Inflammatory macrophage (primary cell): ENCODE results near the gene TUBA4B.
"Not testable (repeated sequence)": the region's sequence is repeated elsewhere in the genome, so short reads cannot be mapped to it uniquely, and the experiment has no call there.

Experiments
- DNase-seq, 2 donors: peaks; one replicate each; pipeline ENCODE4 v3.0.0-alpha.2; 2020 to 2022

TUBA4B gene

DNA sequence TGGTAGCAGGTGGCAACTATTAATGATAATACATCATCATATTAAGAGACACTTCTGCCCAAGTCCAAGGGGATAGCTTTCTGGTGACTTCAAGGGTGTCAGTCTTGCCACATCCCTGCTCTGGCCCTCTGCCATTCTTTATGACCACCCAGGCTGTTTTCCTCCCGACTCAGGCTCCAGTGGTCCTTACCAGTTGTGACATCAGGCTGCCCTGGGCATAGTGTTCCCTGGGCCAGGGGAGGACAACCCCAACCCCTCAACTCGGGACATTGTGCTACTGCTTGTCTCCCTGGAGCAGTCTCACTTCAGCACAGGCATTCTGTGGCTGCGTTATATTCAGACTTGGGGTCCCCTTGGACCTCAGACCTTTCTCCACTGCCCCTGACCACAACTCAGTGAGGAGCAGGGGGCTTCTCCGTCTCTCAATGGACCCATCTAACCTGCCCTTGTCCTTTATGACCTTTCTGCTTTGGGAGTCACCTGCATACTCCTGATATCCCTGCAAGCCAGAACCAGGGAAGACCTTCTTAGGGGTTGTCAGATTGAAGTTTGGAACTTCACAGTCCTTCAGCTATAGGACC lies 39.0 kb downstream of the TUBA4B start:
- no peak for DNase-seq

DNA sequence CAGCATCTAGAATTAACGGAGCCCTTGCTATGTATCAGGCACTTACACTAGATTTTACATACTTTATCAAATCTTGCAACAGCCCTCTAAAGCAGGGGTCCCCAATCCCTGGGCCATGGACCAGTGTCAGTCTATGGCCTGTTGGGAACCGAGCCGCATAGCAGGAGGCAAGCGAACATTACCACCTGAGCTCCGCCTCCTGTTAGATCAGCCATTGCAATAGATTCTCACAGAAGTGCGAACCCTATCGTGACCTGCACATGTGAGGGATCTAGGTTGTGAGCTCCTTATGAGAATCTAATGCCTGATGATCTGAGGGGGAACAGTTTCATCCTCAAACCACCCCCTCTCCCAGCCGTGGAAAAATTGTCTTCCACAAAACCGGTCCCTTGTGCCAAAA lies 39.6 kb downstream of the TUBA4B start:
- DNase-seq: no peak

DNA sequence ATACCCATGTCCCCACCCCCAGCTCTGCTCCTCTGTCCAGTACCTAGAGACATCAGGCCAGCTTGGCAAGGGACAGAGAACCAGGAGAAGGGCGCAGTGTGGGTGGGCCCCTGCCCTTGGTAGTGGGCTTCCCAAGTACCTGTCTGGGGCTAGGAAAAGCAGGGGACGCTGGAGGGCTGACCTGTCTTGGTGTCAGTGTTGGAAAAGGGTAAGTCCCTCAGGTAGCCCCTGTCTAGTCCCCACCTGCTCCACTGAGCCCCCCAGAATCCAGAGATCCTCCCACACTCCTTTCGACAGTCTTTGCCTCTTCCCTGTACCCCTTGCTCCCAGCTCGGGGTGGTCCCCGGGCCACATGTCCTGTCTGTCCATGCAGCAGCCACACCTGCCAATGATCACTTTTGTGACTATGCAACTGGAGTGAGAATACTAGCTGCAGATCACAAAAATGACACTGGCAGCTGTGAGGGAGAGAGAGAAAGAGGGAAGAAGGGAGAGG lies 40.7 kb downstream of the TUBA4B start:
- DNase-seq: no peak

DNA sequence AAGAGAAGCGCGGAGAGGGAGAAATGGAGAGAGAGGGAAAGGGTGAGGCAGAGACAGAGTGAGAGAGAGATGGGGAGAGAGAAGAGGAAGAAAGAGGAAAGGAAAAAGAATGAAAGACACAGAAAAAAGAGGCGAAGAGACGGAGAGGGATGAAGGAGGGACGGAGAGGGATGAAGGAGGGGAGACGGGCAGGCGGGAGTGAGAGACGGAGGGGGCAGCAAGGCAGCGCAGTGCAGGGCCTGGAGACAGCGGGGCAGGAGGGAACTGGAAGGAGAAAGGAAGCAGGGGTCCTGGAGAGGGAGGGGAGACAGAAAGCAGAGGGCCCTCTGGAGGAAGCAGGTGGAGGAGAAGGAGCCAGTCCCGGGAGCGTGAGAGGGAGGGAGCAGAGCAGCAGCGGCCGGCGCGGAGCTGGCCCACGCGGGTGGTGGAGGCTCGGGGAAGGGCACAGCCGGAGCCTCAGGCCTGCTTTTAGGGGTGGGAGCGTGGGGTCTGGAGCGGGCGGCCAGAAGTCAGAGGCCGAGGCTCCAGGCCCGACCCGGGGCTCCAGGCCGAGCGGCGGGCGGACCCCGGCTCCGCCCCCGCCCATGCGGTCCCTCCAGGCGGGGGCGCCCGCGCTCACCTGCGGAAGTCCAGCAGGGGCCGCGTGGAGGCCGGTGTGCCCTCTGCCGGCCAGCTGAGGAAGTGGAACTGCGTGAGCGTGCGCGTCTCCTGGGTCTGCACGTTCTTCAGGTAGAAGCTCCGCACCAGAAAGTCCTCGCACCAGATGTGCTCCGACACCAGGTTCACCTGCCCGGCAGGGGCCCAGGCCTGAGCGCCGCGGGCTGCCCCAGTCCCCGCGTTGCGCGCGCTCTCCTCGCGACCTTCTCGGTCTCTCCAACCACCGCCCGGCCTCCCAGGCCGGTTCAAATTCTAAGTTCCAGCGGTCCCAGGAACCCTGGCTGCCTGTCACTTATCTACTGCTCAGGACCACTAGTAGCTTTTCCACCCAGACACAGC lies 41.6 kb downstream of the TUBA4B start:
- DNase-seq: peak; percentile 68 to 82

DNA sequence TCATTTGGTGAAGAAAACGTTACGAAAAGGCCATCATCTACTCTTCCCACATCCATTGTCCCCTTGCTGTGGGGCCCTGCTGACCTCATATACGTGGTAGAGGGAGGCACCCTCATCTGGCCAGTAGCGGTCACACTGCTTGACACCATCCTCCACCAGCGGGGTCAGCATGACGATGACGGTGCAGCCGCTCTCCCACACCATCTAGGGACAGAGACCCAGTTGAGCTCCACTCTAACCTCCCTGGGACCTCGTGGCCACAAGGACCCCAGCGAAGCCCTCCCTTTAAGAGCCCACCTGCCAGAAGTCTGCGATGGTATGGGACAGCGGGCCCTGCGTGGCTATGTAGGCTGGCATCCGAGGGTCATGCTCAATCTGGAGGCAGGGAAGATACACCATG lies 43.1 kb downstream of the TUBA4B start:
- no peak for DNase-seq

DNA sequence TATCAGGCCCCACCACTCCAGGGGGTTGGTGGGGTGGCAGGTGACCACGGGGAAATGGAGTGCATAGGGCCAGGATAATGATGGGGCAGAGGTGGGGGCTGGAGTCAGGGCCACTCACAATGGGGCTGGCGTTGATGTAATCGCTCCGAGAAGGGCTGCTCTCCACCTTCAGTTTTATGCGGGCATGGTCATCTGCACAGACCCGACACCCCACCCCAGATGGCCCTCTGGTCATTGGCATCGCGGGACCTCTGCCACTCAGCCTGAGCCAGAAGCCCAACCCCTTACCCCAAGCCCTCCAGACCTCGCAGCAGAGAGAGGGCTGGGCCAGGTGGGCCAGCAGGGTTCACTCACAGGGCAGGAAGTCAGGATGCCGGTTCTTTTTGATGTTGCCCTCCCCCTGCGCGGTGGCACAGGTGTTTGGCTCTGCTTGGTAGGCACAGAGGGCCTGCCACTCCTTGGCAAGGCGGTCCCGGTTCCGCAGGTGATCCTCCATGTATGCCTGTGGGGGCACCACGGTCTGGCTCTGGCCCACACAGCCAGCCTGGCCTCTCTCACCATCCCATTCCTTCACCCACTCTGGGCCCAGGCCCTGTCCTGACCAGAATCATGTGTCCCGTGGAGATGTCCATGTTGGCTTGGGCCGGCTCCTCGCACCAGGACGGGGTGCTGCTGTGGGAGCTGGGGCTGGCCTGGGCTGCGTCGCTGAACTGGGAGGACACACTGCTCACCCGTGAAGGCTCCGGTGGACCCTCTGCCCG lies 43.8 kb downstream of the TUBA4B start:
- no peak for DNase-seq

DNA sequence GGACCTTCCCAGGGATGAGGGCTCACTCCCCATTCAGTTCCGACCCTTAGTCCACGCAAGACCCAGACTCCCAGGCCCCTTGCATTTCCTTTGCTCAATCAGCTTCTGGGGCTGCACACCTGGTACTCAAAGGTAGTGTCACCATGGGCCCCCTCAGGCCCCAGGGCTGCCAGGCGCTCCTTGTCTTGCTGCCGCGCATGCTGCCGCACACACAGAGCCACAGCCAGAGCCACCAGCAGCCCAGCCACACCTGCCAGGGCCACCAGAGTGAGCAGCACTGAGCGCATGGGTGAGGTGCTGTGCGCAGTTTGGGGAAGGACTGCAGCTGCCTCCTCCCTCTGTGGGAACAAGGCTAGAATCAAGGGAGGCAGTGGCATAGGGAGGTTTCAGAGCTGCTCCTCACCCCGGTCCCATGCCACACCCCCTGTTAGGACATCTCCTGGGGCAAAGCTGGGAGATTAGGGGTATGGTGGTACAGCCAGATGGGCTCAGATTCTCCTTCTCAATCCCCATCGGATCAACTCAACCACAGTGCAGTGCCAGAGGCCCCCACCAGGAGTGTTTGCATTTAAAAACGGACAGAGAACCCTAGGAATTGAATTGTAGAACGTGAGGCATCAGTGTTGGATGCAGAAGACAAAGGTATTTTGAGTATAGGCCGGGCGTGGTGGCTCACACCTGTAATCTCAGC lies 44.9 kb downstream of the TUBA4B start:
- DNase-seq: no peak

DNA sequence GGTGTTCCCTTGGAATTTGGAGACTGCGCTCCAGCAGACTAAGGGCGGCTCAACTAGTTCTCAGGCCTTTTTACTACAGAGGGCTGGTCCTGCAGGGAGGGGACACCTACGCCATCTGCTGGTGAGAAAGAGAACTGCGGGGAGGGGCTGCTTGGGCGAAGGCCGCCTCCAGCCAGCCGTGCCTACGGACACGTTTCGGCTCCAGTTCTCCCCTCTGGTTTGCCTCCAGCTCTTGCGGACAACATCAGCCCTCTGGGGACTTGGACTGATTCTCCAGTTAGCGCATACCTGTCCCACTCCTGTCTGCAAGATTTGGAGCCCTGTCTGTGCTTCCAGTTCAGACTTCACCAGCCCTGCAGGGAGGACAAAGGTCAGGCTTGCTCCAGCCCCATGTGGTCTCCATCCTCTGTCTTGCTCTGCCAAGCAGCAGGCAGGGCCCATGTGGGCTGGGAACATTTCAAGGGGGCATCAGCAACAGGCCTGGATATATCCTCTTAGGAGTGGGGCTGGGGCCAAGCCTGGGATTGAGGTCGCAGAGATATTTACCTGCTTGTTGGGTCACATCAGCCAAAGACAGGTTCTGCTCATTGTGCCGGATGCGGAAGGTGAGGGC lies 45.8 kb downstream of the TUBA4B start:
- peak; percentile 86 to 87 for DNase-seq

DNA sequence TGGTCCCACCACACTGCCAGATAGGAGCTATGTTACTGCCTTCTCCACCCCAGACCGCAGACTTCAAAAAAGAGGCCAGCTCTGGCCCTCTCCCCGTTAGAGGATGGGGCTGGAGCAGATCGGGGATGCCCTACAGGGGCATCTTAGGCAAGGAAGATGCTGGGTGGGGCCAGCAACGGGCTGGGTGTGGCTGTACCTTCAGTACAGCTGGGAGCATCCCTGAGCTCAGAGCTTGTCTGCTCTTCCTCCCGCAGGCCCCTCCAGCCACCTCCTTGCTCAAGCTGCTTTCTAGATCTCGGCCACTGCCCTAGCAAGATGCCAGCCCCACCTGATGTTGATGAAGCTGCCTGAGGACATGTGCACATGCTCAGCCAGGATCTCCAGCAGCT lies 46.3 kb downstream of the TUBA4B start:
- no peak for DNase-seq

DNA sequence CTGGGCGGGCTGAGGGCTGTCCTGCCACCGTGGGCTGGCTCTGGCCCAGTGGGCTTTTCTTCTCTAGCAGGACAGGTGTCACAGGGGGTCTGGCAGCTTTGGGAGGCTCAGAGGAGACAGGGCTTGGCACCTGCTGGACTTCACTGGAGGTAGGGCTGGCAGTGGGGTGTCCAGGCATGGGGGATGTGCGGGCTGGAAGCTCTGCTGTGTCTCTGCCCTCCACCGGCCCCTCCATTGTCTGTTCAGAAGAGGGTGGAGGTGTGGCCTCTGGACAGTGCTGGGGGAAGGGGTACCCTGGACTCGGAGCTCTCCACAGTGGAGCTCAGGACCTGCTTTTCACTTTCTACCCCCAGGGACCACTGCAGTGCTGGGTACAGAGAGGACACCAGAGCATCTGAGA lies 47.0 kb downstream of the TUBA4B start:
- DNase-seq: no peak

DNA sequence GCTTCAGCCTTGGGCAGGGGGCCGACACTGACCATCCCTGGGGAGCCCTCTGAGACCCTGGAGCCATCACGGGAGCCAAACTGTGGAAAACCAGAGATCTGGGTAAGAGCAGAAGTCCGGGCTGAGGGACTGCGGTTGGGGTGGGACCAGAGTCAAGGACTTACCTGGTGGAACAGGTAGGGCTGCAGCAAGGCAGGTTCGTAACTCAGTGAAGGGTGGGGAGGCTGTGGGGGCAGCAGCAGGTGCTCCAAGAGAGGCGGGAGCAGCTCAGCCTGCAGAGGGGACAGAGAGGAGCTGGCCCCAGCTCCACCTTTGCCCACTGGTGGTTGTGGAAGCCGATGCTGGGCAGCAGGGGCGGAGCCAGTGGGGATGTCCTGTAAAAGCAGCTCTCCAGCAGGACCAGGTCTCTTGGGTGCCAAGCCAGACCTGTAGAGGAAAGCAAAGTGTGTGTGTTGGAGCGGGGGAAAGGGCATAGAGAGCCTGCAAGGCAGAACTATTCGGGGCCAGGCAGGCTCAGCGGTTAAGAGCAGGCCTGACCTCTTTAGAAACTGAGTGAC lies 49.4 kb downstream of the TUBA4B start:
- no peak for DNase-seq

DNA sequence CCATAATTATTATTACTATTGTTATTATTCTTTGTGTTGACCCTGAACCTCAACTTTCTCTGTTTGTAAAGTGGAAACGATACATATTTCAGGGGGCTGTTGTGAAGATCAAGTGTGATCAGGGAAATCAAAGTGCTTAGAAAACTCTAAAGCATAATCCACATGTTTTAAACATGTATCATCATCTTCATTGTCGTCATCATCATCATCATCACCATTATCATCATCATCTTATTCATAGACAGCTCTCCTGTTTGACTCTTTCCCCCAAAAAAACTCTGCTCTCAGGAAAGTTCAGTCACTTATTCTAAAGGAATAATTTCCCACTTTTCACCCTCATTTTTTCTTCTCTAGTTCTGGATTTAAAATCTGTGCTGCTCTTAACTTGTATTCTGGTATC lies 51.2 kb downstream of the TUBA4B start:
- DNase-seq: no peak

DNA sequence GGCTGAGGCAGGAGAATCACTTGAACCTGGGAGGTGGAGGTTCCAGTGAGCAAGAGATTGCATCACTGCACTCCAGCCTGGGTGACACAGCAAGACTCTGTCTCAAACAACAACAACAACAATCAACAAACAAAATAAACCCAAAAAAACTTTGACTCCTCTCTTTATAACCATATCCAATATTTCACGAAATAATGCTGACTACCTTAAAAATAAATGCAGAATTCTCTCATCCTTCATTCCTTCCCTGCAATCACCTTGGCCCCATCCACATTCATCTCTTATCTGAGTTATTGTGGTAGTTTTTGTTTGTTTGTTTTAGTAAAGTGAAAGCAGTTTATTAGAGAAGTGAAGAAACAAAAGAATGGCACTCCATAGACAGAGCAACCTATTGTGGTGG lies 53.0 kb downstream of the TUBA4B start:
- DNase-seq: no peak

DNA sequence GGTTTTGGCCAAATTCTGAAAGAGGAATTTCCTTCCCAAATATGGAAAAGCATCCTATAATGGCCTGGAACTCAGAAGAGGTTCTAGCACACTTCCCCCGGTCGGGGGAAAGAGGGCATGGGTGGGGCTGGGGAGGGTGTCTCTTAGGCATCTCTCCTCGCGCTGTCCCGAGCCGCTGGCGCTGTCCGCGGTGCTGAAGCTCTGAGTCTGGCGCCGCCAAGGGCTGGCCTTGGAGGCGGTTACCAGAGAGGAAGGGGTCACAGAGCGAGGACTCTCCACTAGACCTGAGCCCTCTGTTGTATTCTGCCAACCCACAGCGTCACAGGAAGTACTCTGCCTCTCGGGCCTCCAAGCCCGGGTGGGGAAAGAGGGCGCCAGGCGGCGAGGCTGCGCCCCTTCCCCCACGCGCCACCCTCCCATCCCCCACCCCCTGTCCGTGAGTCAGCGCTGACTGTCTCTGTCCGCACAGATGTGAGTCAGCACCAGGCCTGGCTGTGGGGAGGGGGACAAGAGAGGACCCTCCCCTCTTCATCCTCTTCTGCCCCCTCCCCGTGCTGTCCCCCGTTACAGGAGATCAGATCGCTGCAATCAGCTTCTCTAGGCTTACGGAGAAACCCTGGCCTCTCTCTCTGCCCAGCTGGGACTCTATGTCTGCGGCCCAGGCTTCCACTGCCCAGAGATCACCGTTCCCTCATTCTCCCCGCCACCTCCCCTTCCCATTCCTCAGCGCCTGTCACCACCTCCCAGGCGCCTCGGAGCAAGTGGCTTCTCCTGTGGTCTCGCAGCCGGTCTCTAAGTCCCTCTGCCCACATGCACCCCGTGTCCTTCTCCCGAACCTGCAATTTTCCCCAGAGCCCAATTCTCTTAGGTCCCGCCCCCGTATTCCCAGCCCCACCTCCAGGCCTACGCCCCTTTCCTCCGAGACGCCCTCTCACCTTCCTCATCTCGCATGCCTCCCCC lies 55.4 kb downstream of the TUBA4B start:
- peak; percentile 42 to 70 for DNase-seq

DNA sequence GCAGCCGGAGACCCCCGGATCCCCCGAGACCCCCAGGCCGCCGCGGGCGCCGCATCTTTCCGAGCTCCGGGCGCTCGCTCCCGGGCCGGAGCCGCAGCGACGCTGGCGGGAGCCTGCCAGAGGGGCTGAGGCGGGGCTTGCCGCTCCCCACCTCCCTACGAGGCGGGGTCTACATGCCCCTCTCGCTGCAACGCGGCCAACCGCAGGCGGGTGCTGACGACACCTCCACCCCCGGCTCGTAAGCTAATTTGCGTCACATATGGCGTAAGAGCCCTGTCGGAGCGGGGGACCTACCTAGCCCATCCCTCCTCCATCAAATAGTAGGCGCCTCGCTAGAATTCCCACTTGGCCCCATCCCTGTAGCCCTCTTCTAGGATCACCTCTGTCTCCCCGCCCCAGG lies 56.2 kb downstream of the TUBA4B start, which contains the start of gene PTPRN:
TSS of gene PTPRN (minus strand) at position 124 of the 400 bp plus-strand sequence. CDS start at position 55, 69 bp downstream.
- no peak for DNase-seq

DNA sequence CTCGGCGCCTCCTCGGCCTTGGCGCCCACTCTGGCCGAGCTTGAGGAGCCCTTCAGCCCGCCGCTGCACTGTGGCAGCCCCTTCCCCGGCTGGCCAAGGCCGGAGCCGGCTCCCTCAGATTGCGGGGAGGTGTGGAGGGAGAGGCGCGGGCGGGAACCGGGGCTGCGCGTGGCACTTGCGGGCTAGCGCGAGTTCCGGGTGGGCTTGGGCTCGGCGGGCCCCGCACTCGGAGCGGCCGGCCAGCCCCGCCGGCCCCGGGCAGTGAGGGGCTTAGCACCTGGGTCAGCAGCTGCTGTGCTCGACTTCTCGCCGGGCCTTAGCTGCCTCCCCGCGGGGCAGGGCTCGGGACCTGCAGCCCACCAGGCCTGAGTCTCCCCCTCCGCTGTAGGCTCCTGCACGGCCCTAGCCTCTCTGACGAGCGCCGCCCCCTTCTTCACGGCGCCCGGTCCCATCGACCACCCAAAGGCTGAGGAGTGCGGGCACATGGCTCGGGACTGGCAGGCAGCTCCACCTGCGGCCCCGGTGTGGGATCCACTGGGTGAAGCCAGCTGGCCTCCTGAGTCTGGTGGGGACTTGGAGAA lies 59.7 kb downstream of the TUBA4B start:
- not testable (repeated sequence) for DNase-seq

DNA sequence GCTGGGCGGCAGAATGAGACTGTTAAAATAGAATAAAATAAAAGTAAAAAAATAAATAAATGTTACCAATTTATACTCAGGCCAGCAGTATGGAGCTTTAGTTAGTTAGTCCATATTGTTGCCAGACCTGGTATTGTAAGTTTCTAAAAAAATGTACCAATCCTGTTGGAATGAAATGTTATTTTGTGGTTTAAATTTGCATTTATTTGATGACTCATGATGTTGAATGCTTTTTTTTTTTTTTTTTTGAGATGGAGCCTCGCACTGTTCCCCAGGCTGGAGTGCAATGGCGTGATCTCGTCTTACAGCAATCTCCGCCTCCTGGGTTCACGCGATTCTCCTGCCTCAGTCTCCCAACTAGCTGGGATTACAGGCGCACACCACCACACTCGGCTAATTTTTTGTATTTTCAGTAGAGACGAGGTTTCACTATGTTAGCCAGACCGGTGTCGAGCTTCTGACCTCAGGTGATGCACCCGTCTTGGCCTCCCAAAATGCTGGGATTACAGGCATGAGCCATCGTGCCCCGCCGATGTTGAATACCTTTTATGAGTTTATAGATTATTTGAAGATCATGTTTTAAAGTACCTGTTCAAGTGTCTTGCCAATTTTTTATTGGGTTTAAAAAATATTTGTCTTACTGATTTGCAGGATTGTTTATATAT lies 61.9 kb downstream of the TUBA4B start:
- DNase-seq: no peak
